ENCODE results near the gene KCTD7.
"Not testable (repeated sequence)": the region's sequence is repeated elsewhere in the genome, so short reads cannot be mapped to it uniquely, and the experiment has no call there.

KCTD7 gene

GRCh38 chr7:66629222-66630062 lies 761 bp downstream of the KCTD7 start:
- Histone ChIP-seq H3K36me3 (ENCODE audit: insufficient read depth, low read length) (peaks cover 6% of the 10 kb centered on the region), H3K27me3 (ENCODE audit: insufficient read depth, low read length) (no peaks in the 10 kb centered on the region), H2AFZ (ENCODE audit: low read depth, low read length) (peak overlapping the region; percentile 31), H3K9me3 (ENCODE audit: low read length) (no peaks in the 10 kb centered on the region), H3K4me1 (ENCODE audit: insufficient read depth, low read length) (peaks cover 15% of the 10 kb centered on the region), H3K4me3 (ENCODE audit: low read length) (peak overlapping the region; percentile 63)

- no peak overlapping the region for H2AFZ ChIP-seq (ENCODE audit: low read depth, low read length)
- no peaks in the 10 kb centered on the region for H3K27me3 ChIP-seq (ENCODE audit: insufficient read depth, low read length)
- H3K4me3 ChIP-seq (ENCODE audit: low read length) = no peak overlapping the region
- peaks cover 10% of the 10 kb centered on the region for H3K36me3 ChIP-seq (ENCODE audit: insufficient read depth, low read length)
- H3K4me1 ChIP-seq (ENCODE audit: insufficient read depth, low read length) = peaks cover 15% of the 10 kb centered on the region
- no peaks in the 10 kb centered on the region for H3K9me3 ChIP-seq (ENCODE audit: low read length)
Measured at GRCh38 chr7:66630531-66630930, 1.9 kb downstream of the KCTD7 start.

DNA sequence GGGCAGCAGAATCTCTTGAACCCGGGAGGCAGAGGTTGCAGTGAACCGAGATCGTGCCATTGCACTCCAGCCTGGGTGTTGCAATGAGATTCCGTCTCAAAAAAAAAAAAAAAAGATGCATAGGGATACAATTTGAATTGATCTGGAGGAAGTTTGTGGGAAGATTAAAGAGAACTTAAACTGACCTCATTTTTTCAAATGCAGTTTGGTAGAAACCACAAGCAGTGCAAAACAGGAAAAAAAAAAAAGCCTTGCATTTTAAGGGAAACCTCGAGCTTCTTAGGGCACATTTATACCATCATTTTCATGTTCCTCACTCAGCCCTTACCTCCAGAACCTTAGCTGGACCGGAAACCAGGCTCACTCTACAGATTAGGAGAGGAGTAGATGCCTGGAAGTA lies 2.8 kb downstream of the KCTD7 start:
- H3K4me3 ChIP-seq (ENCODE audit: low read length) = no peak overlapping the region
- H3K27me3 ChIP-seq (ENCODE audit: insufficient read depth, low read length) = no peaks in the 10 kb centered on the region

GRCh38 chr7:66634816-66635215 lies 6.1 kb downstream of the KCTD7 start:
- Histone ChIP-seq H3K4me1 (ENCODE audit: insufficient read depth, low read length) (peaks cover 1% of the 10 kb centered on the region), H2AFZ (ENCODE audit: low read depth, low read length) (no peak overlapping the region), H3K4me3 (ENCODE audit: low read length) (no peak overlapping the region), H3K27me3 (ENCODE audit: insufficient read depth, low read length) (no peaks in the 10 kb centered on the region), H3K9me3 (ENCODE audit: low read length) (no peaks in the 10 kb centered on the region), H3K36me3 (ENCODE audit: insufficient read depth, low read length) (peaks cover 36% of the 10 kb centered on the region)

More for the DNA sequence above, 2.8 kb downstream of the KCTD7 start:
- Histone ChIP-seq H3K4me1 (ENCODE audit: insufficient read depth, low read length) (peaks cover 9% of the 10 kb centered on the region), H3K9me3 (ENCODE audit: low read length) (no peaks in the 10 kb centered on the region), H3K36me3 (ENCODE audit: insufficient read depth, low read length) (peaks cover 15% of the 10 kb centered on the region), H2AFZ (ENCODE audit: low read depth, low read length) (no peak overlapping the region)

DNA sequence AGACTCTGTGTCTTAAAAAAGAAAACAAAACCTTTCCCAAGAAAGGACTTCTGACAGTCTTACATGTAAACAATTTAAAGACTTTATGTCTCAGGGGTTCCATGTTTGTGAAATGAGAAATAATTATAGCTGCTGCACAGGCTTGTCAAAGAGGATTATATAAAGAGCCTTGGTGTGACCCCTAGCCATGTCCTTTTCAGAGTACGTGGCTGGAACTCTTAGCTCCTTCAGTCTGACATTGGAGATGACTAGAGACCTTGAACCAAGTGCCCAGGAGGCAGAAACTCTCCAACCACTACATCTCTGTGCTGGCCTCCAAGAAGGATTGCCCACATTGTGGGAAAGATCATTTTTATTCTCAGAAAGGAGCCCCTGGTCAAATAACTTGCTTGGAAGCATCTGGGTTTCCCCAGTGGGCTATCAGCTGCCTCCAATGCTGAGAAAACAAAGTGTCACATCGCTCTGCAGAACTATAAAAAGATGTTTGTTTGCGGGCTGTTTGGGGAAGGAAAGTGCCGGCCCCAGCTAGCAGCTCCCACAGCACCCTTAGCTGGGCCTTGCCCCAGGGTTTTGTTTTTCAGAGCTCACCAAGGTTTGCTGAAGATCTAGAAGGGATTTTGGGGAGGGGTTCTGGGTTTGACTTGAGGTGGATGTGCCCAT lies 6.8 kb downstream of the KCTD7 start:
- H3K36me3 ChIP-seq (ENCODE audit: insufficient read depth, low read length) = peaks cover 42% of the 10 kb centered on the region
- not testable (repeated sequence) for H3K4me3 ChIP-seq (ENCODE audit: low read length); H3K27me3 ChIP-seq (ENCODE audit: insufficient read depth, low read length); H3K4me1 ChIP-seq (ENCODE audit: insufficient read depth, low read length); H3K9me3 ChIP-seq (ENCODE audit: low read length); H2AFZ ChIP-seq (ENCODE audit: low read depth, low read length)

GRCh38 chr7:66635982-66636546 lies 7.4 kb downstream of the KCTD7 start:
- not testable (repeated sequence) for H3K9me3 ChIP-seq (ENCODE audit: low read length); H3K4me1 ChIP-seq (ENCODE audit: insufficient read depth, low read length); H3K4me3 ChIP-seq (ENCODE audit: low read length); H2AFZ ChIP-seq (ENCODE audit: low read depth, low read length); H3K27me3 ChIP-seq (ENCODE audit: insufficient read depth, low read length)
- peaks cover 47% of the 10 kb centered on the region for H3K36me3 ChIP-seq (ENCODE audit: insufficient read depth, low read length)

DNA sequence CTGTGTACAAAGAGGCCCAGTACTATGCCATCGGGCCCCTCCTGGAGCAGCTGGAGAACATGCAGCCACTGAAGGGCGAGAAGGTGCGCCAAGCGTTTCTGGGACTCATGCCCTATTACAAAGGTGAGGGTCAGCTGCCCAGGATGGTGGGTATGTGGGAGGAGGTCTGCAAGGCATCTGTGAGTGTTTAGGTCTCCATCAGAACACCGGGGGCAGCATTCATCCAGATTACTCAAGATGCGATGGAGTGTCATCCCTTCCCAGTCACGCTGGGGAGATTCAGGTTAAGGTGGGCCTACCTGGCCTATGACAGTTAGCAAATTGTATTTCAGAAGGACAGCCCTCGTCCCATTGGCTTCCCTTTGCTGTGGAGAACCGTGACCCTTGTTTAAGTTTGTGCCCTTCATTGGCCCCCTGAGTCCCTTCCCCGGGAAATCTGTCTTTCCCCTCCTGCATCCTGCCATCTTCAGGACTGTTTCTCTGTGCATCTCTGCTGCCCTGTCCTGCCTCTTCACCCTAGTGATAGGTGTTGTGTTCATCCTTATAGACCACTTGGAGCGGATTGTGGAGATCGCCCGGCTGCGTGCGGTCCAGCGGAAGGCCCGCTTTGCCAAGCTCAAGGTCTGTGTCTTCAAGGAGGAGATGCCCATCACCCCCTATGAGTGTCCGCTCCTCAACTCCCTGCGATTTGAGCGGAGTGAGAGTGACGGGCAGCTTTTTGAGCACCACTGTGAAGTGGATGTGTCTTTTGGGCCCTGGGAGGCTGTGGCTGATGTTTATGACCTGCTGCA lies 9.8 kb downstream of the KCTD7 start:
- Histone ChIP-seq H3K36me3 (ENCODE audit: insufficient read depth, low read length) (peaks cover 65% of the 10 kb centered on the region), H2AFZ (ENCODE audit: low read depth, low read length) (no peak overlapping the region), H3K4me1 (ENCODE audit: insufficient read depth, low read length) (no peaks in the 10 kb centered on the region), H3K9me3 (ENCODE audit: low read length) (no peaks in the 10 kb centered on the region), H3K27me3 (ENCODE audit: insufficient read depth, low read length) (no peaks in the 10 kb centered on the region), H3K4me3 (ENCODE audit: low read length) (no peak overlapping the region)

GRCh38 chr7:66639773-66640172 lies 11.1 kb downstream of the KCTD7 start:
- no peaks in the 10 kb centered on the region for H3K9me3 ChIP-seq (ENCODE audit: low read length)
- peaks cover 66% of the 10 kb centered on the region for H3K36me3 ChIP-seq (ENCODE audit: insufficient read depth, low read length)
- H3K4me1 ChIP-seq (ENCODE audit: insufficient read depth, low read length) = no peaks in the 10 kb centered on the region
- no peak overlapping the region for H2AFZ ChIP-seq (ENCODE audit: low read depth, low read length)
- H3K4me3 ChIP-seq (ENCODE audit: low read length) = no peak overlapping the region
- H3K27me3 ChIP-seq (ENCODE audit: insufficient read depth, low read length) = no peaks in the 10 kb centered on the region

GRCh38 chr7:66640802-66641525 lies 12.3 kb downstream of the KCTD7 start:
- Histone ChIP-seq H3K27me3 (ENCODE audit: insufficient read depth, low read length) (no peaks in the 10 kb centered on the region), H3K36me3 (ENCODE audit: insufficient read depth, low read length) (peaks cover 63% of the 10 kb centered on the region), H3K4me3 (ENCODE audit: low read length) (no peak overlapping the region), H3K9me3 (ENCODE audit: low read length) (no peaks in the 10 kb centered on the region), H3K4me1 (ENCODE audit: insufficient read depth, low read length) (no peaks in the 10 kb centered on the region), H2AFZ (ENCODE audit: low read depth, low read length) (no peak overlapping the region)

DNA sequence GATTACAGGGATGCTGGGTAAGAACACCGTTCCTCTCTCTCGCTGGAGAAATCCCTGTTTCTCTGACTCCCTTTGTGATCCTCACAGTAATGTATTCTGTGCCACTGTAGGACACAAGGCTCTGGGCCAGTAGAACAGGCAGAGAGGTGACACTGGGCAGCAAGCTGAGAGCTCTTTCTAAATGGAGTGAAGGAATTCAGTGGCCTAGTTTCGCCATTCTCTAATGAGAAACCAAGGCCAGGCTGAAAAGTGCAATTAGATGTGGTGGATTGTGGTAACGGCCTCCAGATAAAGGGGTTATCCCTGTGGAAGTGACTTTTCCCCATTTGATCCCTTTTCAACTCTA lies 12.8 kb downstream of the KCTD7 start:
- Histone ChIP-seq H2AFZ (ENCODE audit: low read depth, low read length) (no peak overlapping the region), H3K9me3 (ENCODE audit: low read length) (no peaks in the 10 kb centered on the region), H3K4me1 (ENCODE audit: insufficient read depth, low read length) (no peaks in the 10 kb centered on the region), H3K36me3 (ENCODE audit: insufficient read depth, low read length) (peaks cover 61% of the 10 kb centered on the region), H3K4me3 (ENCODE audit: low read length) (no peak overlapping the region), H3K27me3 (ENCODE audit: insufficient read depth, low read length) (no peaks in the 10 kb centered on the region)

- Histone ChIP-seq H2AFZ (ENCODE audit: low read depth, low read length) (no peak overlapping the region), H3K36me3 (ENCODE audit: insufficient read depth, low read length) (peaks cover 61% of the 10 kb centered on the region), H3K9me3 (ENCODE audit: low read length) (no peaks in the 10 kb centered on the region), H3K4me3 (ENCODE audit: low read length) (no peak overlapping the region), H3K4me1 (ENCODE audit: insufficient read depth, low read length) (no peaks in the 10 kb centered on the region), H3K27me3 (ENCODE audit: insufficient read depth, low read length) (no peaks in the 10 kb centered on the region)
Measured at GRCh38 chr7:66642186-66642585, 13.5 kb downstream of the KCTD7 start.

- Histone ChIP-seq H3K4me3 (ENCODE audit: low read length) (no peak overlapping the region), H3K9me3 (ENCODE audit: low read length) (no peaks in the 10 kb centered on the region), H3K36me3 (ENCODE audit: insufficient read depth, low read length) (peaks cover 59% of the 10 kb centered on the region), H3K4me1 (ENCODE audit: insufficient read depth, low read length) (no peaks in the 10 kb centered on the region), H2AFZ (ENCODE audit: low read depth, low read length) (no peak overlapping the region), H3K27me3 (ENCODE audit: insufficient read depth, low read length) (no peaks in the 10 kb centered on the region)
Measured at GRCh38 chr7:66642932-66643331, 14.3 kb downstream of the KCTD7 start.

Data from neuron (in vitro differentiated cells).